NCI-H2029 treated with DMSO at 0.1 percent for 48 hours (cell line): ENCODE results near the gene UBE2H.
A peak's percentile ranks its signal among the peaks of the same experiment; 100 is the strongest.
"Not testable (repeated sequence)": the region's sequence is repeated elsewhere in the genome, so short reads cannot be mapped to it uniquely, and the experiment has no call there.

Experiments used
- DNase-seq: peaks from one replicate; lab custom pipeline; 2025; lab: John Stamatoyannopoulos, UW

UBE2H gene

DNA sequence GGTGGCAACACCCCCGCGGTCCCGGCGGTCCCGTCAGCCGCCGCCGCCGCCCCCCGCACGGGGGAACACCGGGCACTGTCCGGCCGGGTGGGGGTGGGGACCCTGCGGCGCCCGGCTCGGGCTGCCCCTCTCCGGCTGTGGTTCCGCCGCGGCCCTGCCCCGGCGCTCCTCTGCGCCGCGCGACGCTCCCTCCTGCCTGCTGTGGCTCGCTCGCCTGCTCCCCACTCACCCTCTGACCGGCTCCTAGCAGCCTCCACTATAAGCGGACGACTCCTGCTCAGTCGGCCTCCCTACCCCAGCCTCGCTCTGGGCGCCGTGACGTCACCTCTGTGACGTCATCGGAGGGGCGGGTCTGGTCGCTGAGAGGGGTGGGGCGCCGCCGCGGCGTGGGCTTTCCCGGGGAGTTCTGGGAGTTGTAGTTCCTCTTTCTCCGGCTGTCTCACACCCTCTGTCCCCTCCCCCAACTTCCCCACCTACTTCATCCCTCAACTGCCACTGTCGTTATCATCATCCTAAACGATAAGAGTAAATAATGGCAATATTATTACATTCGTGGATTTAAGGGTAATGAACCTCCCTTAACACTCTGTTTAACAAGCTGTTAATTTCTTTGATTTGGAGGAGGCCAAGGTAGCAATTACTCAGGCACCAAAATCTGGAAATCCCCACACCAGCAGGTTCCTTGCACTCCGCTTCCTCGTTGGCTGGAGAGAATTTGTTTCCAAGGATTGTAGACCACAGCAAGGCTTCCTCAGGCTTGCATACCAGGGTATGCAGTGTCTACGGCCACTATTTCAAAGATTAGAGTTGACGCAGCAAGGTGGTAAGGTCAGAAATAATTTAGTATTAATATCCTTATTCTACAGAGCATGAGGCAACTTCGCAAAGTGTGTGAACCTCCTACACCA, at the start of gene UBE2H:
TSS of gene UBE2H (minus strand) at position 308 of the 908 bp plus-strand sequence. CDS start 405 bp downstream, outside the sequence.
- peak; percentile 64 for DNase-seq

DNA sequence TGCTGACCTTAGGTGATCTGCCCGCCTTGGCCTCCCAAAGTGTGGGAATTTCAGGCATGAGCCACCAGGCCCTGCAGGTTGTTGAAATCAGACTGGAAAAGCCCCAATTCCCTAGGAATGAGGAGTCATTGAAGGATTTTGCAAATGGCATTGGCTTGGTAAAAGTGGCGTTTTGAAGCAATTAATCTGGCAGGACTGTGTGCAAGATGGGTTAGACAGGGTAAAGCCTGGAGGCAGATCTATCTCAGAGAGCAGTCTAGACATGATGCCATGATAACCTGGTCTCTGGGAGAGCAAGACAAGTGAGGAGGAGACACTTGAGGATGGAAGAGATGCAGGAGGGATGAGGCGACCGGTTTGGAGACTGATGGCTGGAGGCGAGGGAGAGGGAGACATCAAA, 45.7 kb upstream of the UBE2H start:
- DNase-seq, result no peak

DNA sequence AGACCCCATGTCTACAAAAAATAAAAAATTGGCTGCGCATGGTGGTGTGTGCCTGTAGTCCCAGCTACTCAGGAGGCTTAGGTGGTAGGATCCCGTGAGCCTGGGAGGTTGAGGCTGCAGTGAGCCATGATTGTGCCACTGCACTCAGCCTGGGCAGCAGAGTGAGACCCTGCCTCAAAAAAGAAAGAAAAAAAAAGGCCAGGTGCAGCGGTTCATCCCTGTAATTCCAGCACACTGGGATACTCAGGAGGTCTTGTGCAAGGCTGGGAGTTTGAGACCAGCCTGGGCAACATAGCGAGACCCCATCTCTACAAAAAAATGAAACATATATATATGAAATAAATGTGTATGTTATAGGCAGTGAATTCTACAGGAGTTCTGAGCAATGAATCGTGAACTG, 44.5 kb upstream of the UBE2H start:
- no peak for DNase-seq

DNA sequence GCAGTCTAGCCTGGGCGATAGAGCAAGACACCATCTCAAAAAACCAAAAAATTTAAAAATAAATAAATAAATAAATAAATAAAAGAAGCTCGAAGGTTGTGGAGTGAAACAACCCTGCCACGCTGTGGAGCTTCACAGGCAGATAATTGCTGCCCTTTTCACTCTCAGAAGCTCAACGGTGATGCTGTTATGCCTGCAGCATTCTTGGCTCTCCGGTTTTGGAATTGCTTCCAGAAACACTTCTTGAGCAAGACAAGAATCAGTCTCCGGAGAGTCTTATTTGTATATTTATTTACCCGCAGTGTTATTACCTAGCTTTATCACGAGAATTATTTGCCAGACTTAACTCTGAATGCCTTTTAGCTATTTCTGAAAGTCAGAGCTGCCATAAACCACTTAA, 40.5 kb upstream of the UBE2H start:
- no peak for DNase-seq

DNA sequence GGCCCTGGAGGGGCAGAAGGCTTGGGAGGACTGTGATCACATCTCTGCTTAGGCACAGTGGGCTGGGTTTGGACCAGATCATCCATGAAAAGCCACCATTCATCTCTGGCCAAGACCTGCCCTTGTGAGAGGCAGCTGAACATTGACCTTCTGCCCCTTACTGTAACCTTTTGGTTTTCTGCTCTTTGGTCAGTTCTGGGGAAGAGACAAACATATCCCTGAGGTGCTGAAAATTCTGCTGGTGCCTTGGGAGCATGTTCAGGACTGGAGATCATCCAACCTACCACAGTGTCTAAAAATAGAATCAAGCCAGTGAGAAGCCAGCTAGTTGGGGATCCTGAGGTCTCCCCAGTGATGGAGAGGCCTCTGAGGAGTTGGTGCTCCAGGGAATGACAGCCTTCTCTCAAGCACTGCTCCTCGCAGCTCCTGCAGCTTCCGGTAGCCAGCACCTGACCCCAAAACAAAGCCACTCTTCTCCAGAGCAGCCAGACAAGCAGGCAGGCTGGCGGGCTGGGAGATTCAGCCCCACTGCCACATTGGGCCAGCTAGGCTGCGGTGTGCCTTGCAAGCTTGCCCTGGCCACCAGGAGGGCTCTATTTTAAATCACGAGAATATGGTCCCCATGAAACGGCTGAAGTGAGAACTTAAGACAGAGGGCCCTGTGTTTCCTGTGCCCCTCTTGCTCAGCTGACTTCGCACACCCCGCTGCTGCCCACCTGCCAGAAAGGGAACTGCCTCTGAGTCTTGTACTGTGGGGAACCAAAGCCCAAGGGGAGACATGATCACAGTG, 37.8 kb upstream of the UBE2H start:
- no peak for DNase-seq

DNA sequence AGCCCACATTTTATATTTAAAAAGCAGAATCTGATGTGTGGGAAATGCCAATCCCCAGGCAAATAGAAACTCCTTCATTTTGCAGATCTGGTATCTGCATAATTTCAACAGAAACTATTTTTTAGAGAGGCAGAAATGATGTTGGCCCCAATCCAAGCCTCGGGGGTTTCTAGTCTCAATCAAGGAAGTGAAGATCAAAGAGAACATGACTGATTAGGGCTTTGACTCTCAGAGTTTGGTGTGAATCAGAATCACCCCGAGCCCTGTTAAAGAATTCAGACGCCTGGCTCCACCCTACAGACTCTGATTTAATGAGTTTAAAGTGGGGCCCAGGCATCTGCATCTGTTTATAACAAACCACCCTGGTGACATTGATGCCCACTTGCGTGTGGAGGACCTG, 36.7 kb upstream of the UBE2H start:
- no peak for DNase-seq

DNA sequence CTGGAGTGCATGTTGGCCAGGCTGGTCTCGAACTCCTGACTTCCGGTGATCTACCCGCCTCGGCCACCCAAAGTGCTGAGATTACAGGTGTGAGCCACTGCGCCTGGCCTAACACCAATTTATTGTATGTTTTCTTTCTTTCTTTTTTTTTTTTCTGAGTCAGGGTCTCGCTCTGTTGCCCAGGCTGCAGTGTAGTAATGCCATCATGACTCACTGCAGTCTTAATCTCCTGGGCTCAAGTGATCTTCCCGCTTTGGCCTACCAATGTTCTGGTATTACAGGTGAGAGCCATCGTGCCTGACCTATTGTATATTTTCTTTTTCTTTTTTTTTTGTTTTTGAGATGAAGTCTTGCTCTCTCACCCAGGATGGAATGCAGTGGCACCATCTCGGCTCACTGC, 33.8 kb upstream of the UBE2H start:
- DNase-seq, result no peak

DNA sequence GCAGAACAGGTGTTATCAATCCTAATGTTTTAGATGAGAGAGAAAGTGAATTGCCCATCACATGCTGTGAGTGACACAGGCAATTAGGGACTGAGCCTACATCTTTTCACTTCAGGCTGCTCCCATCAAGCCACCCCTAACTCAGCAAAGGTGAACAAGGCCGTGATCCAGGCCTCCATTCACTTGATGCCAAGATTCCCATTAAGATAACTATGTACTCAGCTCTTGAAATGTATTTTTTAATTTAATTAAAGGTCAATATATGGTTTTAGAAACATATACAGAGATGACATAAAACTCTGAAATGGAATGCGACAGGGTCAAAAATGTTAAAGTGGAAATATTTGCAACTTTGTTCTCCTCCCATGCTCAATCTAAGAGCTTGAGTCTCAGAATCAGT, 27.9 kb upstream of the UBE2H start:
- DNase-seq, result no peak

DNA sequence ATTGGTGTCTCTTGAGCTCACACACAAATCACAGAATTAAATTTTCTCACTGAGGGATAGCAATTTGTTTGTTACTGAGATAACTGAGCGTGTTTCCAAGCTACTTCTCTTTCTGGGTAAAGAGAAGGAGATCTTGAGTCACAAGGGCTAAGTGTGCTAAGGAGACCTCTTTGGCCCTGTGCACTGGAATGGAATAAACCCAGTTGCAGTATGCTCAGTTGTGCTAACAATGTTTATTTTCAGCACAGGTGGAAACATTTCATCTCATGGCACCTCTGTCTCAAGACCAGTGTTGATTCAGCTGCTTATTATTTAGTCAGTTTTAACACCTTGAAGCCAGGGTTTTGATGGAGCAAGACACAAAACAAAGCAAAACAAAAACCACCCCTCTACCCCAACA, 22.5 kb upstream of the UBE2H start:
- peak; percentile 59 for DNase-seq

DNA sequence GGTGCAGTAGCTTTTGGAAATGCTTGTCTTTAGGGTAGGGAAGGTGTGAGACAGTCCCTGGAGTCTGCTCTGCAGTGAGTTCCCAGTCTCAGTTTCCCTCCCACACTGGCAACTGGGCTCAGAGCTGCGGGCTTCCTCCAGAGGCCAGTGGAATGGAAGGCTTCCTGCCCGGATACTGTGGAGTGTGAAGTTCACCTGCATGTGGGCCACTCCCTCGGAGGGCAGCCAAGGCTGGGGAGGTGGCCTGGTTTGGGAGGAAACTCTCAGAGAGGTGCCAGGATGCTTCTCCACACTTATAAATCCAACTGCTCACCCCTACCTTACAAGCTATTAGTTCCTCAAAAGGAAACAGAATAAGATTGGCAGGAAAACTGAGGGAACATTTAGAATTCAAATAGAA, 18.1 kb upstream of the UBE2H start:
- no peak for DNase-seq

DNA sequence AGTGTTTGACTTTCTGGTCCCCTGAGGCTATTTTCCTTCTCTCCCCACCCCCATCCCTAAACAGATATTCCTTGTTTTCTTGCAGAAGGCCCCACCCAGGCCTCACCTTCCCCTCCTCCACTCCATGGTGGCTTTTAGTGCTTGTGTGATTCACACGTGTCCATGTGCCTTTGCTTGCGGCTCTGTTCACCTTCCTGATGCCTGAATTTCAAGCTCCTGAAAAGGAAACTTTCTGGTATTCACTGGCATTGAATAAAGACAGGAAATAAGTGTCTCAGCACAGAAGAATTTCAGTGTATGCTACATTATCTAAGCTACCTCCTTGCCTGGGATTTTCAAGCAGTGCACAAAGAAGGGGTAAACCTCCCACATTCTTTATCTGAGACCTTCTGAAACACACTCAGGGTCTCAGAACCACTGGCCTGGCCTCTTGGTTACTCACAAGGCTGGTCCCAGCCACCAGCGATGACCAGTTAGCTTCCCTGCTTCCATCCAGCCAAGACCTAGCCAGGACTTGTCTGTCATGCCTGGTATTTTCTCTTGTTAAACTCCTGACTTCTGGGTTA, 17.2 kb upstream of the UBE2H start:
- DNase-seq, result no peak

DNA sequence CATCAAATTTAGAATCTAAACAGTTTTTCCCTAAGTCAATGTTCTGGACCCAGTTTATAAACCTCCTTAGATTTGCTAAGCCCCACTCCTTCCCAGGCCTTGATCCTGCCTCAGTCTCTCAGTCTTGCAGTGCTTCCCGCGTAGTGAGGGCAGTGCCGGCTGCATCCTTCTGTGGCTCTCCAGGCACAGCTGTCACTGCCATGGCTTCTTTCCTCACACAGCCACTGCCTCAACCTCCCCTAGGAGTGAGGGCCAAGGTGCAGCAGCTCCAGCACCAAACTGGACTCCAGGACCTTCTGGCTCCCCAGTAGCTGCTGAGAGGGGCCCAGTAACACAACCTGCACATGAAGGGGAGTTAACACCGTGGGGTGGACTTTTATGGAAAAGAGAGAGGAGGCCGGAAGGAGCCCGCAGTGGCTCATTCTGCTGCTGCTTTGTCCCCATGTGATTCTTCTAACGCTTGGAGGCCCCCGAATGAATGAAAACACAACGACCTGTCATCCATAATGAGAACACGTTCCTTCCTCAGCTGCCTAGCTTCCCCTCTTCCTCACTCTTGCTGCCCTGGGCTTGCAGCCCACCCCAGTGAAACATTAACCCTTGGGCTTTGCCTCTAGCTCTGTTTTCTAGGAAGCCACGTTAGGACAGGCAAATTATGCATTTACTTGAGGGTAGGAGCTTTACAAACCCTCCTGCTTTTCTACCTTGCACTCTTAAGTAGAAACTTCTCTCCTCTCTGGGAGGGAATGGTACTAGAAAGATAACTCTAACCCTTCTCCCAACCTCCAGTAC, 16.0 kb upstream of the UBE2H start:
- no peak for DNase-seq

DNA sequence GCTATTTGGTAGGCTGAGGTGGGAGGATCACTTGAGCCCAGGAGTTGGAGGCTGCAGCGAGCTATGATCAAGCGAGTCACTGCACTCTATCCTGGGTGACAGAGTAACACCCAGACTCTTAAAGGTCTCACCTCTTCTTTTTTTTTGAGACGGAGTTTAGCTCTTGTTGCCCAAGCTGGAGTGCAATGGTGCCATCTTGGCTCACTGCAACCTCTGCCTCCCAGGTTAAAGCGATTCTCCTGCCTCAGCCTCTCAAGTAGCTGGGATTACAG, 7.4 kb upstream of the UBE2H start:
- DNase-seq, result not testable (repeated sequence)

DNA sequence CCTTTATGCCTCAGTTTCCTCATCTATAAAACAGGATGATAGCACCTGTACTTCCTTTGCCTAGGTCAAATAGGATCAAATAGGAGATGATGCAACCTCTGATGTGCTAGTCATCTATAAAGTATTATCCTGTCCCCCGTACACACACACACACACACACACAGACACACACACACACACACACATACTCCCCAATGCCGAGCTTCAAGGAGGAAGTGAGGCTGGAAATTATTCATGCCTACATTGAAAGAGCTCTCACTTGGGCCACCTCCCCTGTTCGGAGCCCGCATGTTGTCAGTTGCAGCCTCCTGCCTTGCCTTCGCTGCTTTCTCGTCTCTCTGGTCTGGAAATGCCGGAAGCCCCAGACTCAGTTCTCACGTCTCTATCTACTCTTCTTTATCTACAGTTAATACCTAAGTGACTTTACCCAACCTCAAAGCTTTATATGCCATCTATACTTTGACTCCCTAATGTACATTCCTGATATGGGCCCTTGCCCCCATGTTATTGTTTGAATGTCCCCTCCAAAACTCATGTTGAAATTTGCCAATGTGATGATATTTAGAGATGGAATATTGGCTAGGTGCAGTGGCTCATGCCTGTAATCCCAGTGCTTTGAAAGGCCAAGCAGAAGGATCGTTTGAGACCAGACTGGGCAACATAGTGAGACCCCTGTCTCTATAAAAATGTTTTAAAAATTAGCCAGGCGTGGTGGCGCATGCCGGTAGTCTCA, 6.9 kb upstream of the UBE2H start:
- no peak for DNase-seq

DNA sequence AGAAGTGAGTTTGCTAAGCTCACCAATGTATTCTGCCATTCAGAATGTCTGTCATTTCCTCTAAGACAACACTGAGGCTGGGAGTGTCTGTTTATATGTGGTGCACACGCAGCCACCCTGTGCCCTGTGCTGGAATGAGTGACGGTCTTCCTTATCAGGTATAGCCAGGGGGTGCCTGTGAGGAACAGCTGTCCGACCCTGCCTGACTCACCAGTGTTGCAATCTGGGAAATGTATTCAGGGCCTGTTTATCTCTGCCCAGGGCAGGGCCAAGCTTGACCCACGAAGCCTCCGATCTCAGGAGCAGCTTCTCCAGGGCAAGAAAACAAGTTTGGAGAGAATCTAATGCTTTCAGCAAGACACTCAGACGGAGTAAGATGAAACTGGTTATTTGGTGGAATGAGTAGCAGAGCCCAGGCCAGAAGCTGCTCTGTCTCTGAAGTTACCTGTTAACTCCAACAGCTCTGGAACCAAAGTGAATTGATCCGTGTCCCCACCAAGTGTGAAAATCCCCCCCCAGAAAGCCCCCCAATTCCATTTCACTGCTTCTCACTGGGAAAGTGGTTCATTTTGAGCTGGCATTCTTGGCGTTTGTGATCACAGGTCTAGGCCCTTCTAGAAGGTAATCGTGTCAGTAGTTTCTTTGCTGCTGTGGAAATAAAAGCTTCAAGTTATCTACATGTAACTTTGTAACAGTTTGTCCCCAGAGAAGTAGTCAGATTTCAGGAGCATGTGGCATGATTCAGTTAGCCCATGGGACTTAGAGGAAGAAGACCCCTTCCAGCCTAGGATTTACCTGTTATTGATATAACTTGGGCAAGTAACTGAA, 6.1 kb upstream of the UBE2H start:
- DNase-seq, result no peak

DNA sequence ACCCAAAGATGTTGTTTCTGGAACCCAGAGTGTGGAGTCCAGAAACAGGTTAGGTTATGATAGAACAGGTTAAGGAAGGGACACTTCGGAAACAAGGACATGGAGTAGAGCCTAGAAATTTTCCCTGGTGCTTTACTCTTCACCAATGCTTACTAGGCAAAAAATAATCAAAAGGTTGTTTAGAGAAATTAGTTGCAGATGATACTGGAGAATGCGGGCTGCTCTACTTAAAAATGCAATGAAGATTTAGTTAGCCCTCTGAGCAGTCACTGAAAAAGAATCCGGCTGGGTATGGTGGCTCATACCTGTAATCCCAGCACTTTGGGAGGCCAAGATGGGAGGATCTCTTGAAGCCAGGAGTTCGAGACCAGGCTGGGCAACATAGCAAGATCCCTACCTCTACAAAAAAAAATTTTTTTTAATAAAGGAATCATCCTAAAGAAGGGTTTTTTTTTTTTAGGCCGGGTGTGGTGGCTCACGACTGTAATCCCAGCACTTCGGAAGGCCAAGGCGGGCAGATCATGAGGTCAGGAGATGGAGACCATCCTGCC, 3.3 kb upstream of the UBE2H start:
- no peak for DNase-seq

DNA sequence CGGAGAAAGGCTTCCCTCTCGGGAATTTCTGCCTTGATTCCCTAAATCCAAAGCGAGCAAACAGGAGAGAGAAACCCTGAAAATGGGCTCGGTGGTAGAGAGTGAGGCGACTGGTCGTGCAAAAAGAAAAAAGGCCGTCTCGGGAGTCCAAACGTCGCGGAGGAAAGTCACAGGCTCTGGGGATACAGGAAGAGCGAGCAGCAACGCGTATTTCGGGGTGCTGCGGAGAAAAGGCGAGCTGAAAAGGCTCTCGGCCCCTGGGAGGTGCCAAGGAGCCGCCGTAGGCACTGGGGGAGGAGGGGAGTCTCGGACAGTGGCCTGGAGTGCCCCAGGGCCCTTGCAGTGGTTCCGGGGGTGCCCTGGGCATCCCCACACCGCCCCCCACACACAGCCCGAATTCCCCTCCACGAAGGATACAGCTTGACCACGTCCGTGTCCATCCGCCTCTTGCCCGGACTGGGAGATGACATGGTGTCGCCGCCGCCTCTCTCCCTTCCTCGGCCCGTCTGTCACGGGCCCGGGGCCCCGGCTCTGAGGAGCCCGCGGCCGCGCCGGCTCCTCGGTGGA, 591 bp downstream of the UBE2H start:
- no peak for DNase-seq

DNA sequence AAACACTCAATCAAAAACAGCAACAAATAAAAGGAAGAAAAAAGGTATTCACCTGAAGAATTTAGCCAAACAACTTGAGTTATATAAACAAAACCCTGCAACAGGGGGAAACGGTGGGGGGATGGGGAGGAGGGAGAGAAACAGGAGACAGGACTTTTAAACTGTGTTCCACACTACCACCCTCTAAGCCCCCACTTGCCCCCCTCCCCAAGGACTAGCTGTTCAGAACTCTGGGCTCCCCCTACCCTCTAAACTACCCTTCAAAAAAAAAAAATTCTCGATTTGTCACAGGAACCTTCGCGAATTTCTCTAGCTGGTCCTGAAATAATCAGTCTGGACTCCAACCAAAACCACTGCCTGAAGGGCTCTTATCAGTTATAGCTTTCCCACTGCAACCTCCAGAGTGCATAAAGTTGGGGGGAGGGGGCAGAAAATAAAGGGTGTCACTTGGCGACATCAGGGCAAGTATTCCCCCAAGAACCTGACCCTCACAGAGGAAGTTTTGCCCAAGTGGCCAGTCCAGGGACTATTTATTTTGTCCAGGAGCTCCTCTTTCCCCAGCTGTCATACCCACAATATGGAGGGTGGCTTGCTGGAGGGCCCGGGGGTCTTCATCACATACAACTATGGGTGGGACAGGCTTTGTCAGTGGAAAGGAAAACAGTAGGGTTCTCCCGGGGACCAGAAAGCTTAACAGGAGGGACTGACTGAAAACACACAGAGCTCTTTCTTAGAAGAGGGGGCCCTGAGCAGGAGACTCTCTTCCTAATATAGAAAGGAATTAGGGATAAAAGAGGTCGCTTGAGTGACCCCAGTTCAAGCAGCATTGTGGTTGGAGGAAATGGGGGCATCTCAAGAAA, 1.3 kb downstream of the UBE2H start:
- DNase-seq, result peak; percentile 63

DNA sequence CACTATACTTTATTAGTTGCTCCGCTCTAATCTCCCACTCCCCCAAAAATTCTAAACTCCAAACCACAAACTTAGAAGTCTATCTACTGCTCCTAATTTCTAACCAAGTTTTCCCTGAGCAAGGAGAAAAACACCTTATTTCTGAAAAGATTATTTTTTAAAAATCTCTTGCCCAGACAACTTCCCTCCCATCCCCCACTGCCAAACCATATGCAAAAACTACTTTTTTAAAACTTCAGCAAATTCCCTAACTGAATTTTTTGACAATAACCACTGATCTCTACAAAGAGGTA, 1.9 kb downstream of the UBE2H start:
- no peak for DNase-seq
